ENCODE measurements around the gene ZNF280D. TPM values are rescaled to one million over a fixed set of nuclear protein-coding genes. Genes with fewer than 3 reads are reported as not detected.

Gene ZNF280D
- total and polyA plus RNA-seq, 4 donors, result 9.3 to 88.4 (median 28.2) TPM

- Histone ChIP-seq H3K27ac (ENCODE audit: low read depth in 1 of 2, low read length in 1 of 2) (no peak overlapping the region), H3K4me1 (ENCODE audit: control insufficient read depth in 5 of 5, insufficient read depth in 5 of 5, low read length in 5 of 5) (no peaks in the 10 kb centered on the region), H3K4me3 (no peak overlapping the region), H3K36me3 (ENCODE audit: control insufficient read depth in 4 of 4, insufficient read depth in 4 of 4, low read length in 4 of 4) (peaks cover 3 to 11% (median 11%) of the 10 kb centered on the region in 4 donors), H3K27me3 (ENCODE audit: control insufficient read depth in 3 of 3, insufficient read depth in 3 of 3, low read length in 2 of 3) (no peaks in the 10 kb centered on the region), H3K9ac (ENCODE audit: insufficient read depth in 1 of 2, low read length in 2 of 2) (no peak overlapping the region), H3K9me3 (ENCODE audit: control insufficient read depth in 4 of 4, insufficient read depth in 3 of 4, low read length in 3 of 4) (no peaks in the 10 kb centered on the region)
- TF ChIP-seq, protein P1, sequence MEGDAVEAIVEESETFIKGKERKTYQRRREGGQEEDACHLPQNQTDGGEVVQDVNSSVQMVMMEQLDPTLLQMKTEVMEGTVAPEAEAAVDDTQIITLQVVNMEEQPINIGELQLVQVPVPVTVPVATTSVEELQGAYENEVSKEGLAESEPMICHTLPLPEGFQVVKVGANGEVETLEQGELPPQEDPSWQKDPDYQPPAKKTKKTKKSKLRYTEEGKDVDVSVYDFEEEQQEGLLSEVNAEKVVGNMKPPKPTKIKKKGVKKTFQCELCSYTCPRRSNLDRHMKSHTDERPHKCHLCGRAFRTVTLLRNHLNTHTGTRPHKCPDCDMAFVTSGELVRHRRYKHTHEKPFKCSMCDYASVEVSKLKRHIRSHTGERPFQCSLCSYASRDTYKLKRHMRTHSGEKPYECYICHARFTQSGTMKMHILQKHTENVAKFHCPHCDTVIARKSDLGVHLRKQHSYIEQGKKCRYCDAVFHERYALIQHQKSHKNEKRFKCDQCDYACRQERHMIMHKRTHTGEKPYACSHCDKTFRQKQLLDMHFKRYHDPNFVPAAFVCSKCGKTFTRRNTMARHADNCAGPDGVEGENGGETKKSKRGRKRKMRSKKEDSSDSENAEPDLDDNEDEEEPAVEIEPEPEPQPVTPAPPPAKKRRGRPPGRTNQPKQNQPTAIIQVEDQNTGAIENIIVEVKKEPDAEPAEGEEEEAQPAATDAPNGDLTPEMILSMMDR (IDR thresholded peaks at IDR 0.05; ENCODE audit: control extremely low read depth, extremely low read depth), result no peak
- DNase-seq (no peak), ATAC-seq (ENCODE audit: insufficient read depth, low FRiP score) (no peak)
- 86 to 94% methylated on average over 3 of the region's 3 CpGs for WGBS, 2 donors
These were observed 79.5 kb downstream of the ZNF280D start for GRCh38 chr15:56653787-56654186.

DNA sequence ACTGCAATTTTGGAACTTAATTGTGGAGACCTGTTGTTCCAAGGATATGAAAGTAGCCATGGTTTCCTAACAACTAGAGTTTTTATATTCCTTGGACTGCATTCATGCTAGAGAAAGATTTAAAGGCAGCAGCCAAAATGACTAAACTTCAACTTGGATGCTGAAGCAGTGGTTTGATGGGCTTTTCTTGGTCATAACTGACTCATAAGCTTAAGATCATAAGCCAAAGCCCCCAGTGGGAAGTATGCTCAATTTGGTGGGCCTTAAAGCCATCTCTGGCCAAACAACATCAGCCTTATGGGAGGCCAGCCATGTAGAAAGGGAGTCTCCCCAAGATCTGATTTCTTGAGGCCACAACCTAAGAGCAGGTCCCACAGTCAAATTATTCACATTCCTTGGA is 80.2 kb downstream of the ZNF280D start:
- no peak overlapping the region for H3K27ac ChIP-seq (ENCODE audit: low read depth in 1 of 2, low read length in 1 of 2)
- H3K4me1 ChIP-seq (ENCODE audit: control insufficient read depth in 5 of 5, insufficient read depth in 5 of 5, low read length in 5 of 5), result no peaks in the 10 kb centered on the region
- TF ChIP-seq, protein P1 (IDR thresholded peaks at IDR 0.05; ENCODE audit: control extremely low read depth, extremely low read depth), result no peak
- ATAC-seq (ENCODE audit: insufficient read depth, low FRiP score), result no peak
- no peak overlapping the region for H3K4me3 ChIP-seq
- H3K9me3 ChIP-seq (ENCODE audit: control insufficient read depth in 4 of 4, insufficient read depth in 3 of 4, low read length in 3 of 4), result no peaks in the 10 kb centered on the region
- peaks cover 3 to 15% (median 11%) of the 10 kb centered on the region in 4 donors for H3K36me3 ChIP-seq (ENCODE audit: control insufficient read depth in 4 of 4, insufficient read depth in 4 of 4, low read length in 4 of 4)
- no peaks in the 10 kb centered on the region for H3K27me3 ChIP-seq (ENCODE audit: control insufficient read depth in 3 of 3, insufficient read depth in 3 of 3, low read length in 2 of 3)
- DNase-seq, result no peak
- H3K9ac ChIP-seq (ENCODE audit: insufficient read depth in 1 of 2, low read length in 2 of 2), result no peak overlapping the region

- 83 to 95% methylated on average over 2 of the region's 2 CpGs for WGBS, 2 donors
- H3K27ac ChIP-seq (ENCODE audit: low read depth in 1 of 2, low read length in 1 of 2), result no peak overlapping the region
These were observed 85.0 kb downstream of the ZNF280D start for GRCh38 chr15:56648311-56648710.

More at GRCh38 chr15:56648311-56648710, 85.0 kb downstream of the ZNF280D start:
- Histone ChIP-seq H3K9ac (ENCODE audit: insufficient read depth in 1 of 2, low read length in 2 of 2) (no peak overlapping the region), H3K4me1 (ENCODE audit: control insufficient read depth in 5 of 5, insufficient read depth in 5 of 5, low read length in 5 of 5) (no peaks in the 10 kb centered on the region), H3K36me3 (ENCODE audit: control insufficient read depth in 4 of 4, insufficient read depth in 4 of 4, low read length in 4 of 4) (peaks cover 4 to 11% (median 7%) of the 10 kb centered on the region in 4 donors), H3K27me3 (ENCODE audit: control insufficient read depth in 3 of 3, insufficient read depth in 3 of 3, low read length in 2 of 3) (no peaks in the 10 kb centered on the region), H3K9me3 (ENCODE audit: control insufficient read depth in 4 of 4, insufficient read depth in 3 of 4, low read length in 3 of 4) (no peaks in the 10 kb centered on the region), H3K4me3 (no peak overlapping the region)
- TF ChIP-seq, protein P1 (IDR thresholded peaks at IDR 0.05; ENCODE audit: control extremely low read depth, extremely low read depth), result no peak
- no peak for ATAC-seq (ENCODE audit: insufficient read depth, low FRiP score)
- no peak for DNase-seq
